ENCODE data around the gene COQ4.
"Not testable (repeated sequence)": the region's sequence is repeated elsewhere in the genome, so short reads cannot be mapped to it uniquely, and the experiment has no call there.

Gene COQ4

DNA sequence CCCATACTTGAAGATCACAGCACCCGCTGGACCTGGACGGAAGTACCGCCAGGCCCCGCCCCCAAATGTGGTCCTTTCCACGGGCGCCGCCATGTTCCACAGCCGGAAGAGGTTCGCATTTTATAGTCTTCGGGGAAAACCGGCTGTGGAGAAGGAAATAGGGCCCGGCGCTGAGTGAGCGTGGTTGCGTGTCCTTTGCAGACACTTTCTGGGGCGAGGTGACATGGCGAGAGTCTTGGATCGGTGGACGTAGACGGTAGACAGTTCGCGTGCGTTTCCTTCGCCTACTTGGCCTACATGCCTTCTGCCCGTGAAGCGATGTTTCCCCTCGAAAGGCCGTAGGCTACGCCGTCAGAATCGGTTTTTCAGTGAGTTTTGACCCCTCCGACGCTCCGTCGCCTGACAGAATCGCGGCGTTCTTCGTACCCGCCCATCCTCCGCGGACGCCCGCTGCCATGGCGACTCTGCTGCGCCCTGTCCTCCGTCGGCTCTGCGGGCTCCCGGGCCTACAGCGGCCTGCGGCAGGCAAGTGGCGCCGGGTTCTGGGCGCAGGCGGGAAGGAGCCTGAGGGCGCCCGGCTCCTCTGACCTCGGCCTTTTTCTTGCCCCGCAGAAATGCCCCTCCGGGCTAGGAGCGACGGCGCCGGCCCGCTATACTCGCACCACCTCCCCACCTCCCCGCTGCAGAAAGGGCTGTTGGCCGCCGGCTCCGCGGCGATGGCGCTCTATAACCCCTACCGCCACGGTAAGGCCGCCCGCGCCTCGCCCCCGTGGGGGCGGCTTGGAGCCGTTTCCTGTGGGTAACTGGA is at the start of gene COQ4, which contains the start of gene TRUB2:
Gene COQ4, plus strand, starts transcription at position 436 of the 808 bp plus-strand sequence. Its CDS starts 20 bp downstream, at position 456.
Gene TRUB2, minus strand, starts transcription at position 44 of the 808 bp plus-strand sequence. Its CDS starts 39 bp downstream, at position 5.
- peak; percentile 94 for DNase-seq

DNA sequence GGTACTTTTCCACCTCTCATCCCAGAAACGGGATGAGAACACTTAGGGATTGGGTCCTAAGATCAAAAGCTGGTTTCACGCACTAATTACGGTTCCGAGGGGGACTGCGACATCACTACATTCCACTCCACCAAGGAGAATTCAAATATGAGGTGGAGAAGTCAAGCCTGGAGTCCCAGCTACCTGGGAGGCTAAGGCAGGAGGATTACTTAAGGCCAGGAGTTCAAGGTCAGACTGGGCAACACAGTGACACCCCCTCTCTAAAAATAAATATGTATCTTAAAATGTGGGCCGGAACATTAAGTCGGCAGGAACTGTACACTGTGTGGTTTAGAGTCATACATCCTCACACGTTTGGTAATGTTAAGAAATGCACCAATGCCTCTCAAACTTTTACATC is 48.4 kb upstream of the COQ4 start:
- no peak for DNase-seq

GRCh38 chr9:128275198-128276007 is 47.2 kb upstream of the COQ4 start, which contains the start of gene GOLGA2:
GOLGA2 (minus strand) TSS chr9:128276007; CDS start chr9:128275976, 31 bp downstream.
- DNase-seq = peak; percentile 37

DNA sequence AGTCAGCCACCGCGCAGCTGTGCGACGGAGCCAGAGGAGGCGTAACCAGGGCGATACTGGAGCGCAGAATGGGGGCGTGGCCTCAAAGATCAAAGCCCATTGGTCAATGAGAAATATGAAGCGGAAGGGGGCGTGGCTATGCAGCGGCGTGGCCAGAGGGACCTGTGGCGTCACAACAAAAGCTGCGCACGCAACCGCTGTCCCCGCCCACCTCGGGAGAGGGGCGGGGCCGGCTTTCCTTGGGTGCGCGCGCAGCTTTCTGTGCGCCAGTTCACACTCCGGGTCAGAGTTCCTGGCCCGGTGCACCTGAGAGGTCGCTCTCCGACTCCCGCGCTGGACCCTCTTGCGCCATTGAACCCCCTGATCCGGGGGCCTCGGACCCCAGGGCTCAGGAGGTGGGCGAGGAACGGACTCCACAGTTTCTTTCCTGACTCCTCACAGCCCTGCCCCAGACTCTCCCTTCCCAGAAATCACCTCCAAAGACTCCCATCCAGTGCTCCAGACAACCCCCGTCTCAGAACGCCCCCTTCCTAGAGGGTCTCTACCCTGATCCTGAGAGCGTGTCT is 46.5 kb upstream of the COQ4 start, which contains the start of gene SWI5:
Gene SWI5, plus strand, starts transcription at position 269 of the 566 bp plus-strand sequence.
- DNase-seq = peak; percentile 100

- DNase-seq = no peak
Measured at GRCh38 chr9:128276574-128277270, 45.9 kb upstream of the COQ4 start.

- not testable (repeated sequence) for DNase-seq
Measured at GRCh38 chr9:128279088-128280073, 43.3 kb upstream of the COQ4 start.

GRCh38 chr9:128280084-128280622 is 42.5 kb upstream of the COQ4 start:
- DNase-seq = no peak

GRCh38 chr9:128282500-128282899 is 40.1 kb upstream of the COQ4 start:
- no peak for DNase-seq

GRCh38 chr9:128285033-128285784 is 37.4 kb upstream of the COQ4 start:
- DNase-seq = no peak

GRCh38 chr9:128286440-128286839 is 36.2 kb upstream of the COQ4 start:
- no peak for DNase-seq

- no peak for DNase-seq
Measured at GRCh38 chr9:128288273-128289004, 34.2 kb upstream of the COQ4 start.

DNA sequence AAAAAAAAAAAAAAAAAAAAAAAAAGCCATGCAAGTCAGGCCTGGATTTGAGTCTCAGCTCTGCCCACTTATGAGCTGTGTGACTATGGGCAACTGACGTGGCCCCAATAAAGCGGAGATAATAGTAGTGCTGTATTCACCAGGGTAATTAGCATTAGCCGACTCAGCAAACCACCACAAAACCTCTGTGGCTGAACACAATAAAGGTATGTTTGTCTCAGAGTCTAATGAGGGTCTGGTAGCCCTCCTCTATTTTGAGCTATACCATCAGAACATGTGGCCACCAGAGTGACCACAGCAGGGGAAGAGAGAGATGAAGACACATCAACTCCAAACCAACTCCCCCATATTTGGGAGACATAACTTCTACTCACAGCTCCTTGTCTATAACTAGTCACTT is 30.6 kb upstream of the COQ4 start:
- no peak for DNase-seq

- DNase-seq = no peak
Measured at GRCh38 chr9:128293091-128293490, 29.5 kb upstream of the COQ4 start.

DNA sequence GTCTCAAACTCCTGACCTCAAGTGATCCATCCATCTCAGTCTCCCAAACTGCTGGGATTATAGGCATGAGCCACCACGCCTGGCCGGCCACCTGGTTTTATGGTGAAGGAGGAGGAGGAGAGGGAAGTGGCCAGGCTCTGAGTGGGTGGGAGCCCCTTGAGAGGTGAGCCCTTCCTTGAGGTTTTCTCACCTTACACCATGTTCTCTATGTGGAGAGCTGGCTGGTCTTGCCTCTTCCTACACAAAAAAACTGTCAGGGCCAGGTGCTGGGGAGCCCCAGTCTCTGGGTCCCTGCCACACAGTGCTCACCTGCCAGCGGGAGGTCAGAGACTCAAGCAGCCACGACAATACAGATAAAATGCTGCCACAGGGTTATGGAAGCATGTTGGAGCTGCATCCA is 28.5 kb upstream of the COQ4 start:
- no peak for DNase-seq

DNA sequence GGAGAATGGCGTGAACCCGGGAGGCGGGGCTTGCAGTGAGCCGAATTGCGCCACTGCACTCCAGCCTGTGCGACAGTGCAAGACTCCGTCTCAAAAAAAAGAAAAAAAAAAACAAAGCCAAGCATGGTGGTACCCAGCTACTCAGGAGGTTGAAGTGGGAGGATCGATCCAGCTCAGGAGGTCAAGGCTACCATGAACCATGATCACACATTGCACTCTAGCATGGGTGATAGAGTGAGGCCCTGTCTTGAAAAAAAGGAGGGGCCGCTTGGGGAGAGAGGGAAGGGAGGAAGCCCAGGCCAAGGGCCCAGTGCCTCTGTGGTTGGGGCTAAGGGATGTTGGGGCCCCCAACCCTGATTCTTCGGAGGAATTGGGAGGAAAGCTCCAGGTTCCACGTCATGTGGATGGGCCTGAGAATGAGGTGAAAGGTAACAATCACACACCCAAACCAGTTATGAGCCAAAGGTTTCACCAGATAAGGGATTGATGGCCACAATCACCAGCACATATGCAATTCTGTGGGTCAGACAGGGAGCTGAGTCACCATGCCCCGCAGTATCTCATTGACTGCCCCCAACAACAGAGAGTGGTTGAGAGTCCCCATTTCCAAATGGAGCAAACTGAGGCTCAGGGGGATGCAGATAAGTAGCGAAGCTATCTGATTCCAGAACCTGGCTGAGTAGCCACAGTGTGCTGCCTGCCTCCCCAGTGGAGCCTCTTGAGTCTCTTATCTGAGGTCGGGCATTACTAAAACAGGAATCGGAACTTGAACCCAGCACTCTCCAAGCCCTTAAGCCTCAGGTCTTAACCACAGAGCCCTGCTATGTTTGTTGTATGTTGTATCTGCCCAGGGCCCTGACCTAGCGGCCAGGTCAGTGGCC is 26.1 kb upstream of the COQ4 start:
- DNase-seq = no peak

DNA sequence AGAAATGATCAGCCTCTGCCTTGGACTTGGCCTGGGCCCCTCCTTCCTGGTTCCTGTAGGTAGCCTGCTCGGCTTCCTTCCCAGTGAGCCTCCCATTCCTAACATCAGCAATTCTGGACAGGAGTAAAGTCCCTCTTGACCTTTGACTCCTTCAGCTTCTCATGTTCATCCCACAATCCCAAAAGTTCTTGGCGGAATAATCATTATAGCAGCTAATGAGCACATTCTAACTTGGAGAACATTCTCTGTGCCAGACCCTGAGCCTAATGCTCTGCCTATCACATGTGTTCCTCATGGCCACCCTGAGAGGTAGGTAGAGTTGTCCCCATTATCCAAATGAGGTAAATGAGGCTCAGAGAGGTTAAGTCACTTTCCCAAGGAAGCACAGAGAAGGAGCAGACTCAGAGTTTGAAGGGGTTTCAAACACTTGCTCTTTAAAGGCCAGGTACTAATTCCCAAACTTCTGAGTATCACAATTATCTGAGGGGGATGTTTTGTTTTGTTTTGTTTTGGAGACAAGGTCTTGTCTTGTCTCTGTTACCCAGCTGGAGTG is 25.3 kb upstream of the COQ4 start:
- no peak for DNase-seq

DNA sequence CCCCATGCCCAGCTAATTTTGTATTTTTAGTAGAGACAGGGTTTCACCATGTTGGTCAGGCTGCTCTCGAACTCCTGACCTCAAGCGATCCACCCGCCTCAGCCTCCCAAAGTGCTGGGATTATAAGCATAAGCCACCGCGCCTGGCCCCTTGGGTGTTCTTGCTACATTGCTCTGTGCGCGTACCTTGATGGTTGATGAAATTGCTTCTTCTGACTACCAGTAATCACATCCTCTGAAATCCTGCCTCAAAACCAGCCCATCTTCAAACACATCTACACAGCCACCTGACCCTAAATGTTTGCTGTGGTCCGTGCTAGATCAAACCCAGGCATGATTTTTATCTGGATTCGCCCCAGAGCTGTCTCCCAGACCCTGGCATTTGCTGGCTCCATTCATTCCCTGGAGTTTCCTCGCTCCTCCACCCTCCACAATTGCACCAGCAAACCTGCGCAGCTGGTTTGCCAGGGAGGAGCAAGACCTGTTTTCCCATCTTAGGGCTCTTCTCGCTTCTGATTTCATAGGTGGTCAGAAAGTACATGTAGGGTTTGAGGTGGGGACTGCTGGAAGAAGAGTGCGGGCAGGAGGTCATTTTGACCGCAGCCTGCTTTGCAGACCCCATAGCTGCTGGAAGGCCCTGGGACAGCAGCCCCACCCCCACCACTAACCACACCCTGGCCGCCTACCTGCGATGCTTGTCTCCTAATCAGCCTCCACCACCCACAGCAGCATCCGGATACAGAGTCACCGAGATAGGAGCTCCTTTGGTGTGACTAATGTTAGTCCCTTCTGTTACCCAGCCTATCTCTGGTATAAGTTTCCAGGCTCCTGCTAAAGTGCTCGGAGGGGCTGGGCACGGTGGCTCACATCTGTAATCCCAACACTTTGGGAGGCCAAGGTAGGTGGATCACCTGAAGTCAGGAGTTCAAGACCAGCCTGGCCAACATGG is 23.8 kb upstream of the COQ4 start:
- DNase-seq = no peak
